ENCODE data around the gene SNCAIP. TPM values are rescaled to one million over a fixed set of nuclear protein-coding genes. Genes with fewer than 3 reads are reported as not detected.

SNCAIP gene
- total RNA-seq, 1 experiment from 2014 or later = 1.2 TPM

- no peaks in the 10 kb centered on the region for H3K36me3 Mint-ChIP-seq (ENCODE audit: insufficient read depth, unreplicated experiment)
- BruUV-seq (replicated peaks) = no TSS peak
- no peaks in the 10 kb centered on the region for H3K36me3 ChIP-seq (ENCODE audit: control insufficient read depth, insufficient read depth, low read length)
- TF ChIP-seq, protein P1, sequence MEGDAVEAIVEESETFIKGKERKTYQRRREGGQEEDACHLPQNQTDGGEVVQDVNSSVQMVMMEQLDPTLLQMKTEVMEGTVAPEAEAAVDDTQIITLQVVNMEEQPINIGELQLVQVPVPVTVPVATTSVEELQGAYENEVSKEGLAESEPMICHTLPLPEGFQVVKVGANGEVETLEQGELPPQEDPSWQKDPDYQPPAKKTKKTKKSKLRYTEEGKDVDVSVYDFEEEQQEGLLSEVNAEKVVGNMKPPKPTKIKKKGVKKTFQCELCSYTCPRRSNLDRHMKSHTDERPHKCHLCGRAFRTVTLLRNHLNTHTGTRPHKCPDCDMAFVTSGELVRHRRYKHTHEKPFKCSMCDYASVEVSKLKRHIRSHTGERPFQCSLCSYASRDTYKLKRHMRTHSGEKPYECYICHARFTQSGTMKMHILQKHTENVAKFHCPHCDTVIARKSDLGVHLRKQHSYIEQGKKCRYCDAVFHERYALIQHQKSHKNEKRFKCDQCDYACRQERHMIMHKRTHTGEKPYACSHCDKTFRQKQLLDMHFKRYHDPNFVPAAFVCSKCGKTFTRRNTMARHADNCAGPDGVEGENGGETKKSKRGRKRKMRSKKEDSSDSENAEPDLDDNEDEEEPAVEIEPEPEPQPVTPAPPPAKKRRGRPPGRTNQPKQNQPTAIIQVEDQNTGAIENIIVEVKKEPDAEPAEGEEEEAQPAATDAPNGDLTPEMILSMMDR (IDR thresholded peaks at IDR 0.05; ENCODE audit: insufficient read depth in 1 of 2, low read depth in 1 of 2, low read length in 1 of 2, severe bottlenecking in 1 of 2, unreplicated experiment in 1 of 2) = no peak
- H3K4me1 Mint-ChIP-seq (ENCODE audit: low read depth, unreplicated experiment) = peaks cover 9% of the 10 kb centered on the region
- ChIA-PET POLR2A (no interaction called here), CTCF (no interaction called here)
- intact Hi-C loops (cut with micrococcal nuclease; ENCODE audit: unreplicated experiment) = no loop called here
- no peak overlapping the region for H3K4me3 ChIP-seq (ENCODE audit: low read depth, low read length)
- DNase-seq = no peak
- no peaks in the 10 kb centered on the region for H3K27me3 Mint-ChIP-seq (ENCODE audit: insufficient read depth, unreplicated experiment)
- H3K4me3 Mint-ChIP-seq (ENCODE audit: unreplicated experiment) = no peak overlapping the region
- no peaks in the 10 kb centered on the region for H3K27me3 ChIP-seq (replicated peaks; ENCODE audit: control insufficient read depth, insufficient read depth, low read length)
- H3K9me3 ChIP-seq = no peaks in the 10 kb centered on the region
- H3K27ac Mint-ChIP-seq (ENCODE audit: unreplicated experiment) = no peak overlapping the region
- no peaks in the 10 kb centered on the region for H3K9me3 Mint-ChIP-seq (ENCODE audit: unreplicated experiment)
- peaks cover 11% of the 10 kb centered on the region for H3K4me1 ChIP-seq
Measured at GRCh38 chr5:122420091-122420490, 108.1 kb downstream of the SNCAIP start.

DNA sequence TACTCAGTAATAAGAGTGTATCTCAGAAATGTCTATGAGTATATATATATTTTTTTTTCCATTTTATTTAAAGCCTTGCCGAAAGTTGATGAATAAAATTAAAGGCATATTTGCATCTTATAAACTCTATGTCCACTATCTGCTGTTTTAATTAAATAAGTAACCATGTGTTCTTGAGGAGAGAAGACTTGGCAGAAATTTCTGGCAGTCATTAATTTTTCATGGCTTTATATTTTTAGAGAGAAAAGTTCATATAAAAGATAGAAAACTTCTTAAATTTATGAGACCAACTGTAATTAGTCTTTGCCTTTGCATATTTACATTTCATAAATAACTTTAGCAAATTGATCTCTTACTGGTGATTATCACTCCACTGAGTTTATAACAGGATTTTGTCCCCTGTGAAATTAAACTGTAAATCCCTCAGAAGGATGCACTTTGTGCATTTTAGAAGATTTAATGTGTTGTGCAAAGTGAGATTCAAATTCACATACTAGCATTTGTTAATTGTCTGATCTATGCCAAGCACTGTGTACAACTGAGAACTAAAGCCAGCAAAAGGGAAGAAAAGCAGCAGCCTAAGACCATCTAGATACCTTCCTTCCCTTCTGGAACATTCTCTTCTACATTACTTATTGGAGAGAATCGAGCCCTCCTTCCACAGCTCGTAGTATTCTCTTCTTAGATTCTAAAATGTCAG lies 108.7 kb downstream of the SNCAIP start:
- intact Hi-C loops (cut with micrococcal nuclease; ENCODE audit: unreplicated experiment) = no loop called here
- H3K4me3 Mint-ChIP-seq (ENCODE audit: unreplicated experiment) = no peak overlapping the region
- no peaks in the 10 kb centered on the region for H3K36me3 Mint-ChIP-seq (ENCODE audit: insufficient read depth, unreplicated experiment)
- Histone ChIP-seq H3K36me3 (ENCODE audit: control insufficient read depth, insufficient read depth, low read length) (no peaks in the 10 kb centered on the region), H3K4me1 (peaks cover 11% of the 10 kb centered on the region), H3K9me3 (no peaks in the 10 kb centered on the region), H3K27me3 (replicated peaks; ENCODE audit: control insufficient read depth, insufficient read depth, low read length) (no peaks in the 10 kb centered on the region), H3K4me3 (ENCODE audit: low read depth, low read length) (no peak overlapping the region)
- CTCF ChIA-PET = no interaction called here
- no TSS peak for BruUV-seq (replicated peaks)
- DNase-seq = no peak
- POLR2A ChIA-PET = no interaction called here
- H3K27ac Mint-ChIP-seq (ENCODE audit: unreplicated experiment) = no peak overlapping the region
- peaks cover 9% of the 10 kb centered on the region for H3K4me1 Mint-ChIP-seq (ENCODE audit: low read depth, unreplicated experiment)
- TF ChIP-seq, protein P1 (IDR thresholded peaks at IDR 0.05; ENCODE audit: insufficient read depth in 1 of 2, low read depth in 1 of 2, low read length in 1 of 2, severe bottlenecking in 1 of 2, unreplicated experiment in 1 of 2) = no peak
- no peaks in the 10 kb centered on the region for H3K27me3 Mint-ChIP-seq (ENCODE audit: insufficient read depth, unreplicated experiment)
- no peaks in the 10 kb centered on the region for H3K9me3 Mint-ChIP-seq (ENCODE audit: unreplicated experiment)

DNA sequence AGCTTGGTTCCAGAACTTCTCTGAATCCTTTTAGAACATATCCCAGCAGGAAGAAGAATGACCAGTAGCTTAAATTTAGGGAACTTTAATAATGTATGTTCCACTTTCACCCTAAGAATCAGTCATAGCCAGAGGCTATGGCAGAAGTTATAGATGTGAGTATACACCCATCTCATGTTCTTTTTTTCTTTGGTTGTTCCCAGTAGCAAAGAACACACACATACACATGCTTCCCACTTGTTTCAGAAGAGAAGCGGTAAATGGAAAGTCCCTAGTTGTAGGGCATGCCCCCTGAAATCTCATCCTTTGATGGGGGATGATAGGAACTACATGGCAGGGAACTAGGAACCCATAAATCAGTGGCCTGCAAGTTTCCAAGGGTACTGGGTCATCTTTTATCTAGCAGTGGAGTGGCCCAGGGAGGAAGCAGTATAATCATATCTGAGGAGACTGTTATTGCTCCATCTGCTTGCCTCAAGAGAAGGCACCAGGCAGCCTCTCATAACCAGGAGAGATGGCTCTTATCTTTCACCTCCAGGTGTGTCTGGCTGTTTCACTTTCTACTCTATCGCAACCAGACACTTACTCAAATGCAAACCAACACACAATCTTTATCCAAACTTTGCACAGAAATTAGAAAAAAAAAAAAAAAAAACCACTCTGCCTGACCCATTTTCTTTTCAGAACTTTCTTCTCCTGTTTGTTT lies 109.5 kb downstream of the SNCAIP start:
- H3K27me3 Mint-ChIP-seq (ENCODE audit: insufficient read depth, unreplicated experiment) = no peaks in the 10 kb centered on the region
- no peaks in the 10 kb centered on the region for H3K36me3 Mint-ChIP-seq (ENCODE audit: insufficient read depth, unreplicated experiment)
- Histone ChIP-seq H3K27me3 (replicated peaks; ENCODE audit: control insufficient read depth, insufficient read depth, low read length) (no peaks in the 10 kb centered on the region), H3K4me1 (peaks cover 11% of the 10 kb centered on the region), H3K9me3 (no peaks in the 10 kb centered on the region), H3K36me3 (ENCODE audit: control insufficient read depth, insufficient read depth, low read length) (no peaks in the 10 kb centered on the region), H3K4me3 (ENCODE audit: low read depth, low read length) (no peak overlapping the region)
- TF ChIP-seq, protein P1 (IDR thresholded peaks at IDR 0.05; ENCODE audit: insufficient read depth in 1 of 2, low read depth in 1 of 2, low read length in 1 of 2, severe bottlenecking in 1 of 2, unreplicated experiment in 1 of 2) = no peak
- BruUV-seq (replicated peaks) = no TSS peak
- H3K4me3 Mint-ChIP-seq (ENCODE audit: unreplicated experiment) = no peak overlapping the region
- DNase-seq = no peak
- peaks cover 9% of the 10 kb centered on the region for H3K4me1 Mint-ChIP-seq (ENCODE audit: low read depth, unreplicated experiment)
- ChIA-PET CTCF (no interaction called here), POLR2A (no interaction called here)
- no peak overlapping the region for H3K27ac Mint-ChIP-seq (ENCODE audit: unreplicated experiment)
- intact Hi-C loops (cut with micrococcal nuclease; ENCODE audit: unreplicated experiment) = no loop called here
- no peaks in the 10 kb centered on the region for H3K9me3 Mint-ChIP-seq (ENCODE audit: unreplicated experiment)

All from Caco-2 (cell line).